Stimulated activated naive CD8-positive, alpha-beta T cell treated with anti-CD3 and anti-CD28 coated beads, Interleukin-15, Interleukin-2, amounts not matched to agents 100 U/mL and 50 U/mL, for 24 hours (primary cell): ENCODE data around the gene CNRIP1.

ENCODE experiments used
- ATAC-seq: fragments of 150-1000 bp; cut with Tn5 transposase; one replicate; pipeline ENCODE4 v1.10.0; 2021
- DNase-seq: peaks from one replicate; pipeline ENCODE4 v3.0.0; 2021

The CNRIP1 gene

DNA sequence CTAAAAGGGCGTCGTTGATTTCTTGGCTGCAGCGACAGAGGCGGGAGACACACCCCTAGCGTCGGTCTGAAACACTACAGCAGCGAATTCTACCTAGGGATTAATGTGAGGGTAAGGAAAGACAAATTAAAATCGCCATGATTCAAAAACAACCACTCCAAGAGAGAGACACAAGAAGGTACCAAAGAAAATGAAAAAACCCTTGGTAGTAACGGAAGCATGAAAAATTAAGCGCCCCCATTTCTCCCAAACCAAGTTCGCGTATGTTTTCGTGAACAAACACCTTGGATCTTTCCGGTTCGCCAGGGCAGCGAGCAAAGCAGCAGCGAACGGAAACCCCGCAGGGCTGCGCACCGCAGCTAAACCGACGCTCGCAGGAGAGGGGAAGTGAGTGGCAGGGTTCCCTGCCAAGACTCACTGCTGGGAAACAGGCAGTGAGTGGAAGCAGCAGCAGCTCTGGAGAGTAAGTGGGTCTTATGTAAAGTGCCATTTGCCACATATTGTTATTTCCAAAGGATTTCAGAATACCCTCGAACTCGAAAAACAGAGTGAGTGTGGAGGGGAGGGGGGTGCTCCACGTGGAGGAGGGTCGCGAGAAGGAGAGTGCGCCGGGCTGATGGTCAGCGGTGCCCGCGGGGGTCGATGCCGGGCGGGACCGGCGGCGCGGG lies 68.4 kb downstream of the CNRIP1 start:
- DNase-seq (peak; percentile 69), ATAC-seq (peak; percentile 50)

DNA sequence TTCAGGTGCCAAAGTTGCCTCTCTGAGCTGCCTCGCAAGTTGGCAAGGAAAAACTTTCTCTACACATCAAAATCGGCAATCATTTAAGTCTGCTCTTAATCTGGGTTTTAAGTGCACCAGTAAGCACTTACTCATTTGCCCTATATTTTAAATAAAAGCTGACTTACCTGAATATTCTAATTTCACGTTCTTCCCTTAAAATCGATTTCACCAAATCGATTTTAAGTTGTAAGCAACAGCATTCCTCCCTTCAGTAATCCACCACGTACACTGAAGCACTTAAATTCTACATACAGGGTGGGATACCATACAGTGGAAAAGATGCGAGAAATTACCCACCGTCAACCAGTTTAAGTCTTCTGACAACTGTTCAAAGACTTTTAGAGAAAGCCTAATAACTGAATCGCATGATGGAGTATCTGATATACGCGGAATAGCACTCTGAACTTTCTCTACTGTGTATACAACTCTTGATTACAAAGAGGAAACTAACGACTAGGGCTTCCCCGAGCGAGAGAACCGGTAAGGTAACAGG lies 69.0 kb downstream of the CNRIP1 start:
- ATAC-seq, result no peak
- DNase-seq, result no peak

DNA sequence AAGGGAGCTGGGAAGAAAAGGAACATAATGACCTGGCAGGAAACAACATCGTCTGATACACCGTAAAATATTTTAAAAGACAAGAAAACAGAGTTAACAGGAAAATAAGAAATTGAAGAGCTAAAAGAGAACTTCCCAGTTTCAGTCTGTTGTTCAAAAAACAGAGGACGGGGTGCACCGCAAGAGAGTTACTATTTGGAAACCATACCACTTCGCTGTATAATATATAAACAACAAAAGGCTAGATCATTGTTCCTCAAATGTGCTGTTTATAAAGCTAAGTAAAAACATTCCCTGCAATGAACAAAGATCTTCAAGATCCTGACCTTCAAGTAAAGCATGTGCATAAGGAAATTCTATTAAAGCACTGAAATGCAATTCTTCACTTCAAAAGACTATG lies 69.6 kb downstream of the CNRIP1 start:
- DNase-seq (no peak), ATAC-seq (no peak)

DNA sequence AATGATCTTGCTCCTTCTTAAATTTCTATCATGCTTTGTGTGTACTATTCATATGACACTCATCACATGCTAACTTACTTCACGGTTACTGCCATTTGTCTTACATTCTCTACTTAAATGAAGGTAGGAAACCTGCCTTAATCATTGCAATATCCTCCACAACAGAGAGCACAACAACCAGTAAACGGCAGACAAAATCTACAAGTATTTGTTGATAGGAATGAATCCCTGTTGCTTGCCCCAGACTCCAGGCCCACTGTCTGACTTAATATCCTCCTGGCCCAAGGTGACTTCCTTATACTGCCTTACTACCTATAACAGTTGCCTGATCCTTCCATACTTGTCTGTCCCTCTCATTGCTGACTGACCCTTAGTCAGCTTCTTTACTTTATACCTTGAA lies 70.9 kb downstream of the CNRIP1 start:
- no peak for ATAC-seq
- no peak for DNase-seq

DNA sequence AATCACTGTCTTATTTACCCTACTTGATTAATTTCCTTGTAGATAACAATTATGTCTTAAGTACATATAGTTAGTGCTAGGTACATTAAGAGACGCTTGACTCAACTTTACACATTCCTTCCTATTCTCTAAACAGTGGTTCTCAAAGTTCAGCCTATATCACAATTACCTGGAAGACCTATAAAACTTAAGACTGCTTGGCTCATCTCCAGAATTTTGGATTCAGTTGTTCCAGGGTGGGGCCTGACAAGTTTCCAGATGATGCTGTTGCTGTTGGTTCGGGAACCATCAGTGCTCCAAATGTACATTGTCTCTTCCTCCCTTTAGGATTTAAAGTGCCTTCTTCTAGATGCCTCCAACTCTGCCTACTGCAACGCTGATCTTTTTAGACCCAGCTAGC lies 71.4 kb downstream of the CNRIP1 start:
- DNase-seq (no peak), ATAC-seq (no peak)

DNA sequence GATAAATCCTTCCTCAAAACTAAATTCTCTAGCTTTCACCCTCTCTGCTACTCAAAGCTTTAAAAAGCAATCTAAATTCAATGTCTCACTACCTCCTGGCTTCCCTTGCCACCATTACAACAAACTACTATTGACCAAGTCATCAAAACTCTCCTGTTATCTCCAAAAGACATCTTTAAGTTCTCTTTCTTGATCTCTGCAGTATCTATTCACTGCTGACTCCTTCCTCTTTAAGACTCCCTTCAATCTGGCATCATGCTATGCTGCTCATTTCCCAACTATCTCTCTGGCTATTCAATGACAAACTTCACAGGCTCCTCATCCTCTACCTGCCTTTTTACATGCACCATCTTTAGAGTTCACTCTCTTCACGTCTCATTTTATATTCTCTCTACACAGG lies 73.4 kb downstream of the CNRIP1 start:
- ATAC-seq (no peak), DNase-seq (no peak)

DNA sequence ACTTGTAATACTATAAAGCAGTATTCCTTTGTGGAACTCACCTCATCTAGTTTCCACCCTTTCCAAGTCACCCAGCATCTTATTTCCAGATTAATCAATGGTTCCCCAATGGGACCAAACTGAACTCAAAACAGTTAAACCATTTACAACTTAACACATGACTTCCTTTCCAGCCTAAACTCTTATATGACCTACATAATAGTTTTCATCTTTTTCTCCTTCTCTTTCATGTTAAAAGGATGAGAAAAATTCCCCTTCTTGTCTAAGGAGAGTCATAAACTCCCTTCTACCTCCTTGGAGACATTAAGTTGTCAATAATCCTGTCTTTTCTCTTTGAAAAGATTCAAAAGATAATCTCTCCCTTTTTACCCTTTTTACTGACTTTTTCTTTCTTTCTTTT lies 74.1 kb downstream of the CNRIP1 start:
- ATAC-seq (no peak), DNase-seq (no peak)

DNA sequence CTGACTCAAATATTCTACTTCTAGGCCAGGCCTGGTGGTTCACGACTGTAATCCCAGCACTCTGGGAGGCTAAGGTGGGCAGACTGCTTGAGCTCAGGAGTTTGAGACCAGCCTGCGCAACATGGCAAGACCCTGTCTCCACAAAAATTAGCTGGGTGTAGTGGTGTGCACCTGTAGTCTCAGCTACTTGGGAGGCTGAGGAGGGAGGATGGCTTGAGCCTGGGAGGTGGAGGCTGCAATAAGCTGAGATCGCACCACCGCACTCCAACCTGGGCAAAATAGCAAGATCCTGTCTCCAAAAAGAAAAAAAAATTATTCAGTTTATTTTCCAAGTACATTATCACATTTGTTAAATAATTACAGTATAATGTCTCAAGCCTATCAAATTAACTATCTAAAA lies 74.7 kb downstream of the CNRIP1 start:
- ATAC-seq (no peak), DNase-seq (no peak)

DNA sequence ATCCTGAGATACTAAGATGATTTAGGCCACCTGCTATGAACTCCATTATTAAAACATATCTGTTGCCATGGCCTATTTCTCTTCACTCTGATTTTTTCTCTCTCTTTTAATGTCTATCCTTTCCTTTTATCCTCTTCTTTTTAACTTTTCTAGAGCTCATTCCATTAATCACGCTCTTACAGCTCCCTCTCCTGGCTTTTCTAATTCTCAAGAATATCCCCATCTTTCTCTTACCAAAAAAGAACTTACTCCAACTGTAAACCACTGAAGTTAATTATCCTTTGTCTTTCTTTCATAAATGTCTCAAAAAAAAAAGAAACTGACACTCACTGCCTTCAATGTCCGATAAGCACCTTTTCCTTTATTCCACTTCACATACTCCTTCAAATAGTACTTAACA lies 75.3 kb downstream of the CNRIP1 start:
- no peak for DNase-seq
- no peak for ATAC-seq
